Epithelial cell of esophagus (primary cell): ENCODE results near the gene ABHD12B.

Source experiments
- DNase-seq: peaks from one replicate; pipeline ENCODE4 v3.0.0; 2010; ENCODE audit warnings: low read depth
- H3K4me3 ChIP-seq: 2 replicates; pipeline ENCODE4 v1.5.1; 2011; ENCODE audit warnings: mild to moderate bottlenecking, low read length, control low read depth
- TF ChIP-seq, protein P1 (sequence below): IDR thresholded peaks from 2 replicates; pipeline ENCODE4 v1.5.1; 2011; ENCODE audit warnings: low read depth, mild to moderate bottlenecking, low read length, control low read depth, inconsistent platforms; ENCODE audit not compliant: insufficient read depth; ENCODE audit errors: missing control alignments

Gene ABHD12B

DNA sequence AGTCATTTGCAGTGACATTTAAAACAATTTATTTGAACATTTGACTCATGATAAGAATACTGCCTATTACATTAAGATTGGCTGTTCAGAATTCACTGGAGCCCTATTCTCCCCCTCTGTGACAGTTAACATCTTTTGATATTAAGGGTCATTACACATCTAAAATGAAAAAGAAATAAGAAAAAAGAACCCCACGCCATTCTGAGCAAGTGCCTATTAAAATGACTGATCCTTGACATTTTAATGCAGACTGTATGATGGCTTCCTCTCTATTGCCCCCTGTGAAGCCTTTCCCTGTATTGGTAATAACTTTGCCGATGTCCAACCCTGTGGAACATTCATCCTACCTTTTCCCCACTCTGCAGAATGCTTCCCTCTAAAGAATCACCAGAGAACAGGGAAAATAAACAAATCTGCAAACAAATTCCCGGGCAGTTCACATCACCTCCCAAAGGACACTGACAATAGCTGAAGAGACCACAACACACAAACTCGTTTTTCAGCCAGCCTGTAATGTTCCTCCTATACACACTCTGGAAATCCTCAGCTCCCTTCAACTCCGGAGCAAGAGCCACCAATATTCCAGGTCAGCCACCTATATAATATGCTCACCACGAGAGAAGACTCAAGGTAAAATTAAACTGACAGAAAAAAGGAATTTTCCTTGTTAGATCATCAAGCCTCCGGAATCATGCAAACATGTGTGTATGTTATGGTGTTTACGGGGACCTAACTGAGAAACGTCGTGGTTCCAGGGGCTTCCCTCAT, 42.9 kb upstream of the ABHD12B start:
- H3K4me3 ChIP-seq: peak overlapping the region; percentile 63
- TF ChIP-seq, protein P1, sequence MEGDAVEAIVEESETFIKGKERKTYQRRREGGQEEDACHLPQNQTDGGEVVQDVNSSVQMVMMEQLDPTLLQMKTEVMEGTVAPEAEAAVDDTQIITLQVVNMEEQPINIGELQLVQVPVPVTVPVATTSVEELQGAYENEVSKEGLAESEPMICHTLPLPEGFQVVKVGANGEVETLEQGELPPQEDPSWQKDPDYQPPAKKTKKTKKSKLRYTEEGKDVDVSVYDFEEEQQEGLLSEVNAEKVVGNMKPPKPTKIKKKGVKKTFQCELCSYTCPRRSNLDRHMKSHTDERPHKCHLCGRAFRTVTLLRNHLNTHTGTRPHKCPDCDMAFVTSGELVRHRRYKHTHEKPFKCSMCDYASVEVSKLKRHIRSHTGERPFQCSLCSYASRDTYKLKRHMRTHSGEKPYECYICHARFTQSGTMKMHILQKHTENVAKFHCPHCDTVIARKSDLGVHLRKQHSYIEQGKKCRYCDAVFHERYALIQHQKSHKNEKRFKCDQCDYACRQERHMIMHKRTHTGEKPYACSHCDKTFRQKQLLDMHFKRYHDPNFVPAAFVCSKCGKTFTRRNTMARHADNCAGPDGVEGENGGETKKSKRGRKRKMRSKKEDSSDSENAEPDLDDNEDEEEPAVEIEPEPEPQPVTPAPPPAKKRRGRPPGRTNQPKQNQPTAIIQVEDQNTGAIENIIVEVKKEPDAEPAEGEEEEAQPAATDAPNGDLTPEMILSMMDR: no peak
- no peak for DNase-seq

DNA sequence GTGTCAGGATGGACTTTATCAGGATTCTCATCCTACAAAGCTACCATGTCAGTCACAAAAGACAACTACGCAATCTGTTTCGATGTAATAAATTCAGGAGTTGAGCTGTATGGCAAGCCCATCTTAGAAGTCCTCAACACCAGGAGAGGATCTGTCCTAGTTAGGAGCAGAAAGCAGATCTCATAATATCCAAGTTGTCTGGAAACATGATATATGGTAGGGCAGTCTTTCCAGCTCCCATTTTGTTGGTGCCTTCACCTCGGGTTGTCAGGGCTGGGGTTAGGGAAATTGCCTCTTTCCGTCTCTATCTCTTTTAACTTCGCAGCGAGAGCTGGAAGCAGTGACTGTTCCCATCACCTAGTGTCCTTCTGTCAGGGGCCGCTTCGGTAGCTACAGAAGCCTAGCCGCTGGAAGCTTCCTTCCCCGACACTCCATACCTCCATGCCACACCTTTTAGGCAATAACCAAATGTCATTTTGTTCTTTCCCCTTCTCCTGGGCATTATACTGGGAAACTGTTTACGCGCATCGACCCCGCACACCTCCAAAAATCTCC, 42.3 kb upstream of the ABHD12B start:
- TF ChIP-seq, protein P1: no peak
- DNase-seq: no peak

GRCh38 chr14:50830044-50830931, 41.6 kb upstream of the ABHD12B start:
- peak; percentile 53 for DNase-seq
- peak overlapping the region; percentile 63 for H3K4me3 ChIP-seq
- TF ChIP-seq, protein P1: no peak

More for the DNA sequence above, 42.3 kb upstream of the ABHD12B start:
- H3K4me3 ChIP-seq: peak overlapping the region; percentile 63

- peak within 1 kb of the TSS; percentile 74 for H3K4me3 ChIP-seq
- TF ChIP-seq, protein P1: no peak
- DNase-seq: peak; percentile 88
Measured at GRCh38 chr14:50830932-50831725, 40.7 kb upstream of the ABHD12B start, which contains the start of gene NIN. Gene NIN (minus strand): TSS chr14:50831162. CDS start chr14:50822056, 9,106 bp downstream.

GRCh38 chr14:50831726-50832168, 40.1 kb upstream of the ABHD12B start:
- peak overlapping the region; percentile 74 for H3K4me3 ChIP-seq
- DNase-seq: no peak
- TF ChIP-seq, protein P1: no peak
